HG02885 (cell line): ENCODE data around the gene ADAM19.

Source experiments
- ATAC-seq: cut with Tn5 transposase; IDR thresholded peaks from one replicate; pipeline ENCODE4 v1.9.1; 2021; ENCODE audit warnings: mild to moderate bottlenecking; ENCODE audit not compliant: unreplicated experiment, poor library complexity

ADAM19 gene

DNA sequence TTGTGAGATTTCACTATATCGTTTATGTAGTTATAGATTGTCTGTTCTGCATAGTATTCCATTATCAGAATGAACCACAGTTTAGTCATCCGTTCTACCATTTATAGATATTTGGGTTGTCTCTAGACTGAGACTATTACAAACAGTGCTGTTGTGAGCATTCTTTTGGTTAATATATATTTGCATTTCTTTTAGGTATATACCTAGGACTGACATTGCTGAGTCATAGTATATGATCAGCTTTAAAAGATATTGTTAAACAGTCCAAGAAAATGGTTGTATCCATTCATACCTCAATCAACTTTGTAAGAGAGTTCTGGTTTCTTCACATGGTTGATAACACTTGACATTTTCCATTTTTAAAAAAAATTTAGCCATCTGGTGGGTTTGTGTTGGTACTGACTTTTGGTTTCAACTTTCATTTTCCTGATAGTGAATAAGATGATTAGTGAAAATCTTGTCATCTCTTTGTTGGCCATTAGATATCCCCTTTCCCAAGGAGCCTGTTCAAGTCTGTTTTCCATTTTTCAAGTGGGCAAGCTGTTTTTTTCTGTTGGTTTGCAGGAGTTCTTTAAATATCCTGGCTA lies 22.9 kb upstream of the ADAM19 start:
- ATAC-seq = no peak

DNA sequence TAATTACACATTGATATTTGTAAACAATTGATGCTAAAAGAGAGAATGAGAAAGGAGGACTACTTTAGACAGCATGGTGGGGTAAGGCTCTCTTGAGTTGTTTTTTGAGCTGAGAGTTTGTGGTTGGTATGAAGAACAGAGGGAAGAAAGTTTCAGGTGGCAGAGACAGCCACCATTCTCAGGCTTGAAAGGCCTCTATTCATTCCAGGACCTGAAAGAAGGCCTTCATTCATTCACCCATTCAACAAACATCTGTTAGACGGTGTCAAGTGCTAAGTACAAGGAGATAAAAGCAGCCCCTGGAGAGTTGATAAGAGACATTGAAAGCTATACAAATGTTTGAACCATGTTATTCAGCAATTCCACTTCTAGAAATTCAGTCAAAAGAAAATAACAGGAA lies 21.7 kb upstream of the ADAM19 start:
- ATAC-seq = no peak

DNA sequence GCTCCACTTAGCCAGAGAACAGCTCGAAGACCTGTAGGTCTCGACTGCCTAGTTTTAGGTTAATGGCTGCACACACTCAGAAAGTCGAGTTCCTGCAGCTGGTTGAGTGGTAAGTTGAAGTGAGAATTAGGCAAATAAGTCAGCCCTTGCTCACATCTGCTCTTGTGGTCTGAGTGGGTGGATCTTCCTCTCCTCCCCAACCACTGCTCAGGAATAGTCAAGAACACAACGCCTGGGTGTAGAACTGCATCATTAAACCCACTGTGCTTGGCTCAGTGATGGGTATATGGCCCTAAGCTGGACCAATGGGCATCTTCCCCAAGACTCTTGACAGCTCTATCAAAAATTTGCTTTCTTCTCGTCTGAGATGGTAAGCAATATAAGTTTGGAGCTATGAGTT lies 20.9 kb upstream of the ADAM19 start:
- peak; percentile 87 for ATAC-seq

DNA sequence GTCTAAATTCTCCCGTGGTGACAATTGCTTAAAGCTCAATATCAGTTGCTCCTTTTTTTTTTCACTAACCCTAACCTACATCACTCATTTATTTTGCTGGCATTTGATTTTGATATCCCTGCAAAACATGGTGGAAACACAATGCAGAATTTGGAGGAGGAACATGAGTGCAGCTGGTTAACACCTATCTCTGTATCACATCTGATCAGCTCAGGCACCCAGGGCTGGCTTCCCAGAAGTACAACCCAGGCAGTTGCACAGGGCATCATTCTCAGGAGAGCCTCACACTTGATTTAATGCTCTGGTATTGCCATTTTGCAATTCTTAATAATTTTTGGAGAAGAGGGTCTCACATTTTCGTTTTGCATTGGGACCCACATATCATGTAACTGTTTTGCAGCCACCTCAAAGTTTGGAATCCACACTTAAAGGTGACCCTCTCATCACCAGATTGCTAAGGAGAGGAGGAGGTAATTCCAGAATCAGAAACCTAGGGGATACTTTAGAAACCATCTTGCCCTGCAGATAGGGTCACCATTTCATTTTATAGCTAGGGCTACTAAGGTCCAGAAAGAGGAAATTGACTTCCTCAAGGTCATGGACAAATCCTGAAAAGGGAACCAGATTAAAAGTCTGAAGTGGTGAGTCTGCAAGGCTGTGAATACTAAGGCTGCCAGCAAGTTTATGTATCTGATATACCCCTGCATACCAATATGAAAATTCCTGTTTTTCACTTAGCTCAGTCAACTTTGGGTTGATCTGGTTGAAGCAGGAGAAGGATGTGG lies 19.3 kb upstream of the ADAM19 start:
- ATAC-seq = no peak

- ATAC-seq = no peak
Measured at GRCh38 chr5:157594257-157594656, 18.7 kb upstream of the ADAM19 start.

DNA sequence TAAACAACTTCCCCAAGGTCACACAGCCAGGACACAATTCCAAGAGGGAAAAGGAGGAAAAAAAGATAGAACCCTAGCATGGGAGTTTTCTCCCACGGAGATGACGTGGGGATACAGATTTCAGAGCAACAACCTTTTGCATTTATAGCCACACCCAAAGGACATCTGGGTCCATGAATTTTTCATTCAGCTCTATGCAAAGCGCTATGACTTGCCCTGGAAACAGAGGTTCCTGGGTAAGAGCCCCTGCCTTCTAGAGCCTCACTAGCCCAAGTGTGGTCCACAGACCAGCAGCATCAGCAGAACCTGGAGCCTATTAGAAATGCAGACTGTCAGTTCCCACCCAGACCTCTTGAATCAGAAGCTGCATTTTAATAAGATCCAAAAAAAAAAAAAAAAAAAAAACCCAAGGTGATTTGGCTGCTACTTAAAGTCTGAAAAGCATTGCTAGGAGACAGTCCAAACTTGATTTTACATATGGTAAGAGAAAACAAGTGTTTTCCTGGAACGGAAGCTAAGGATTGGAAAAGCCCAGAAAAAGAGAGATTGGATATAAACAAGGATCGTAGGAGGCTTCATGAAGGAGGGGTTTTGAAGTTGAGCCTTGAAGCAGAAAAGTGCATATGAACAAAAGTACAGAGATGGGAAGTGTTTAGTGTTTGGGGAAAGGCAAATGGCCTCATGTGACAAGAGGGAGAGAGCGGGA lies 17.6 kb upstream of the ADAM19 start:
- ATAC-seq = no peak

DNA sequence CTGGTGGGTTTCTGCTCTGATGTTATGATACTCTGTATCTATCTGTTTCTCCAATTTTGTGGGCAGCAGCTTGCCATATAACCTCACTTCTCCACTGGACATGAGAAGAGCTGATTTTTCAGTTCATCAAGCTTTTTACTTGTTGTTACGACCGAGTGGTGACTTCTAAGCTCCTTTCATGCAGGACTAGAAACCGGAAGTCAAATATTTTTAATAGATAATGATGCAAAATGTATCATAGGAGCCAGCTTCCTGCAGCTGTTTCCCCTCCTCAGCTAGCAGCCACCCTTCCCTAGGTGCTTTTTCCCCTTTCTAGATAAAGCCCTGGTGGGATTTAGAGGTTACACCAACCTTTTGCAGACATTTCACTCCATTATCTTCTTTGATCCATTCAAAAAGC lies 17.0 kb upstream of the ADAM19 start:
- ATAC-seq = no peak

DNA sequence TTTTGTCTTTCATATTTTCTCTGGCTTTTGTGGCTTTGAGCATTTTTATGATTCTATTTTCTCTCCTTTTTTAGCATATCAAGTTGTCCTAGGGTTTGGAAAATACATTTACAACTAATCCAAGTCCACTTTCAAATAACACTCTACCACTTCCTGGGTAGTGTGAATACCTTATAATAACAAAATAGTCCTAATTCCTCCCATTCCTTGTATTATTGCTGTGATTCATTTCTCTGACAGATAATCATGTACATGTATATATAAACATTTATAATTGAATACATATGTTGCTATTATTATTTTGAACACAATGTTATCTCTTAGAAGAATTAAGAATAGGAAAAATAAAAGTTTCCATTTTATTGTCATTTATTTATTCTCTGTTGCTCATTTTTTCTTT lies 14.9 kb upstream of the ADAM19 start:
- no peak for ATAC-seq

DNA sequence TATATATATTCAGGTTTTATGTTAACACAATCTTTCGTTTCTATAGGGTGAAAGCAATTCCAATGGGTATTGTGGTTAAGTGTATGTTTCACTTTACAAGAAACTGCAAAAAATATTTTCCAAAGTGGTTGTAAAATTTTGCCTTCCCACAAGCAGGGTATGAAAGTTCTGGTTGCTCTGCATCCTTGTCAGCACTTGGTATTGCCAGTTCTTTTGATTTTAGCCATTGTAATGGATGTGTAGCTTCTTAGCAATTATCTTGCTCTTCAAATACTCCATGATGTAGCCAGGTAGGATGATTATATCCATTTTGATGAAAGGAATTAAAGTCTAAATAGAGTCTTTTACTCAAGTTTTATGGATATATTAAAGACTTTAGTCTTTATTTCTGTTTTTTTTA lies 9.1 kb upstream of the ADAM19 start:
- ATAC-seq = no peak

DNA sequence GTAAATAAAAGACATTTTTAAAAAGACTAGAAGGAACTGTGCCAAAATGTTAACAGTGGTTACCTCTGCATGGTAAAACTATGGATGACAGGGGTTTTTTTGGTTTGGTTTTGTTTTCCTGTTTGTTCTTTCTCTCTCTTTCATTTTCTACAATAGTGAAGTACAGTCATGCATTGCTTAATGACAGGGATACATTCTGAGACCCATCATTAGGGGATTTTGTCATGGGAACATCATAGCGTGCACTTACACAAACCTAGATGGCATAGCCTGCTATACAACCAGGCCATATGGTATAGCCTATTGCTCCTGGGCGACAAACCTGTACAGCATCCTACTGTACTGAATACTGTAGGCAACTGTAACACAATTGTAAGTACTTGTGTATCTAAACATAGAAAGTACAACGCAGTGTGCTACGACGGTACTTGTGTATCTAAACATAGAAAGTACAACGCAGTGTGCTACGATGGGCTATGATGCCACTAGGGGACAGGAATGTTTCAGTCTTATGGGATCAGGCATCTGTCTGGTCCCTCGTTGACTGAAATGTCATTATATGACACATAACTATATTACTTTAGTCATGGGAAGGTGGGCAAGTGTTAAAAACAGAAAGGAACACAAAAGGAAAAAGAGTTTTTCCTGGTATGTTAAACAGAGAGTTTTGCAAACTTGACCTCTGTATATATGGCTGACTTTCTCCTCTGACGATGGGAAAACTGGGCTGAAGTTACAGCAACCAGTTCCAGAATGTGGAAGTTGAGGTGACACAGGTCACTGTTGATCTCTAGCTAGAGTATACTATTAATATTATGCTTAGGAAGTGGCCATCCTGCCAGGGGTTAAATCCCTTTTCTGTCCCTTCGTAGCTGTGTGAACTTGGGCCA lies 7.4 kb upstream of the ADAM19 start:
- ATAC-seq = peak; percentile 59

DNA sequence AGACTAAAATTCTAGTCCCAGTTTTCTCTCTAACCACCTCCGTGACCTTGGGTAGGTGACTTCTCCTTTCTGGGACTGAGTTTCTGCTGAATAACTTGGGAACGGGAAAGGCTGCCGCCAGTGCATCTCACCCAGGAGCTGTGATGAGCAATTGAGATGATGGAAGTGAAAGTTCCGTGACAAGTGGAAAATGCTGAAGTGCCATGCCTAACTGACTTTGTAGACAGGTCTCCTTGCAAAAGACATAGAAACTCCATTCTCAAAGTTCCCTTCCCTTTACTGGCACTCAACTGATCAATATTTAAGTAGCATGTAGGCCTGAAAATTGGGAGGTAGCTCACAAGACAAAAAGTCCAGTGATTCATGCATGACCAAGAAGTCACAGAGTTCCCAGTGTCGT lies 6.3 kb upstream of the ADAM19 start:
- no peak for ATAC-seq

- ATAC-seq = no peak
Measured at GRCh38 chr5:157578079-157578780, 2.7 kb upstream of the ADAM19 start.

- no peak for ATAC-seq
Measured at GRCh38 chr5:157576678-157577077, 1.1 kb upstream of the ADAM19 start.

GRCh38 chr5:157574456-157575380 lies 857 bp downstream of the ADAM19 start:
- ATAC-seq = peak; percentile 13

DNA sequence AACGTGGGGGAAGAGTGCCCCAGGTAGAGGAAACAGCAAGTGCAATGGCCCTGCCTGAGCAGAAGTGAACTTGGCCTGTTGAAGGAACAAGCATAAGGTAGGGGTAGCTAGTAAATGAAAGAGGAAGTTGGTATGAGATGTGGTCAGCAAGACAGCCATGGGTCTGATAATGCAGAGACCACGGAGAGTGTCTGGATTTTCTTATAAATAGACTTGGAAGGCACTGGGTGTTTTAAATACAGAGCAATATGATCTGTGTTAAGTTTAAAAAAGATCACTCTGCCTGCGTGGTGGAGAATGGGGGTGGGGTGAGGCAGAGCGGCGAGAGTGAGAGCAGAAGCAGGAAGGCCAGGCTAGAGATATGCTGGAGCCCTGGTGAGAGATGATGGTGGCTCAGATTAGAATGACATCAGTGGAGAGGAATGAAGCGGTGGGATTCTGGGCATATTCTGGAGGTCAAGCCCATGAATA lies 4.2 kb downstream of the ADAM19 start:
- ATAC-seq = peak; percentile 89

DNA sequence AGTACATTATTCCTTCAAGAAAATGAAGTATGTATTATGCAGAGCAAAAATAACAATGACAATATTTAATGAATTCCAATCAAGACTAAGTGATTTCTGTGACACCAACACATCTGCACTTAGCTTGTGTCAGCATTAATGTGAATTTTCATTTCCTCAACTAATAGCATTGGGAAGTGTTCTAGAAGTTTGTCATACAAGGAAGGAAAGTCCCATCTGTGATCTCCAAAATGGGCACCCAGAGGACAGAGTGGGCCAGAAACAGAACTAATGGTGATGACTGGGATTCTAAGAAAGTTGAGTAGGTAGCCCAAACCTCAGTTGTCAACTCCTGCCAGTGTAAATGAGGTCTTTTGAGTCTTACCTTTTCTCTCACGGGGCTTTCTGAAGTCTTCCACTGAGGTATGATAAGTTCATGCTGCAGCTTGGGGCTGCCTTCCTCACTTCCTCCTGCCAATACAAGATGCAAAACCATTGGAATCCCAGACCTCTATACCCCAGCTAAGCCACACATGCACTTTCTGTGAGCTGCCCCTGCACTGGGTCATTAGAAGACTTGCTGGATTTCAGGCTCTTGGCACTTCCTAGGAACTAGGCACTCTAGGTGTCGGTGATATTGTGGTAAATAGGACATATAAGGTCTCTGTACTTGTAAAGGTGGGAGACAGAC lies 4.9 kb downstream of the ADAM19 start:
- ATAC-seq = peak; percentile 0

GRCh38 chr5:157568720-157569119 lies 6.9 kb downstream of the ADAM19 start:
- ATAC-seq = no peak

- no peak for ATAC-seq
Measured at GRCh38 chr5:157568222-157568621, 7.4 kb downstream of the ADAM19 start.
